ENCODE measurements around the gene MIA. TPM values are rescaled to one million over a fixed set of nuclear protein-coding genes. Genes with fewer than 3 reads are reported as not detected.
"Not testable (repeated sequence)": the region's sequence is repeated elsewhere in the genome, so short reads cannot be mapped to it uniquely, and the experiment has no call there.

MIA gene
- total RNA-seq, 1 experiment from 2014 or later: 0.75 TPM

- peaks cover 75% of the 10 kb centered on the region for H3K36me3 ChIP-seq (ENCODE audit: insufficient read depth, low read length, poor library complexity, severe bottlenecking)
- CTCF ChIA-PET: interaction anchor here (1.0 kb wide), 1 partner anchor 9 kb away, joined by 5 read pairs; no protein-coding TSS in a partner anchor
- H3K27me3 ChIP-seq (replicated peaks; ENCODE audit: insufficient read depth, low read depth, low read length, poor library complexity): no peaks in the 10 kb centered on the region
- H3K4me1 ChIP-seq (ENCODE audit: insufficient read depth, low read length, poor library complexity, severe bottlenecking): no peaks in the 10 kb centered on the region
- H3K4me3 ChIP-seq (ENCODE audit: low read depth, low read length, poor library complexity, severe bottlenecking): no peak overlapping the region
- no TSS peak for BruUV-seq (replicated peaks)
- no peaks in the 10 kb centered on the region for H3K9me3 ChIP-seq (ENCODE audit: low read depth, low read length, poor library complexity, severe bottlenecking)
- TF ChIP-seq CTCF (conservative IDR thresholded peaks at IDR 0.05; ENCODE audit: low read depth, low read length) (no peak), EZH2 (IDR thresholded peaks at IDR 0.05; ENCODE audit: borderline replicate concordance, low read depth, low read length, poor library complexity, severe bottlenecking) (no peak)
- DNase-seq (ENCODE audit: low spot score): no peak
- POLR2A ChIA-PET (ENCODE audit: low non-redundant PET): no interaction called here
- no peak overlapping the region for H3K27ac ChIP-seq (ENCODE audit: low read depth, low read length, poor library complexity, severe bottlenecking)
- intact Hi-C loops (cut with micrococcal nuclease; ENCODE audit: unreplicated experiment): no loop called here
Observed at GRCh38 chr19:40763526-40763925, 11.8 kb upstream of the MIA start.

GRCh38 chr19:40763963-40764362 is 11.4 kb upstream of the MIA start:
- no peaks in the 10 kb centered on the region for H3K27me3 ChIP-seq (replicated peaks; ENCODE audit: insufficient read depth, low read depth, low read length, poor library complexity)
- CTCF ChIA-PET: no interaction called here
- H3K9me3 ChIP-seq (ENCODE audit: low read depth, low read length, poor library complexity, severe bottlenecking): no peaks in the 10 kb centered on the region
- H3K4me1 ChIP-seq (ENCODE audit: insufficient read depth, low read length, poor library complexity, severe bottlenecking): no peaks in the 10 kb centered on the region
- H3K36me3 ChIP-seq (ENCODE audit: insufficient read depth, low read length, poor library complexity, severe bottlenecking): peaks cover 72% of the 10 kb centered on the region
- intact Hi-C loops (cut with micrococcal nuclease; ENCODE audit: unreplicated experiment): no loop called here
- POLR2A ChIA-PET (ENCODE audit: low non-redundant PET): no interaction called here
- no peak for TF ChIP-seq CTCF (conservative IDR thresholded peaks at IDR 0.05; ENCODE audit: low read depth, low read length)
- no peak for TF ChIP-seq EZH2 (IDR thresholded peaks at IDR 0.05; ENCODE audit: borderline replicate concordance, low read depth, low read length, poor library complexity, severe bottlenecking)
- no peak for DNase-seq (ENCODE audit: low spot score)
- H3K4me3 ChIP-seq (ENCODE audit: low read depth, low read length, poor library complexity, severe bottlenecking): no peak overlapping the region
- H3K27ac ChIP-seq (ENCODE audit: low read depth, low read length, poor library complexity, severe bottlenecking): no peak overlapping the region
- no TSS peak for BruUV-seq (replicated peaks)

GRCh38 chr19:40766385-40766784 is 8.9 kb upstream of the MIA start:
- H3K27me3 ChIP-seq (replicated peaks; ENCODE audit: insufficient read depth, low read depth, low read length, poor library complexity); H3K9me3 ChIP-seq (ENCODE audit: low read depth, low read length, poor library complexity, severe bottlenecking); BruUV-seq (replicated peaks); intact Hi-C loops (cut with micrococcal nuclease; ENCODE audit: unreplicated experiment); POLR2A ChIA-PET (ENCODE audit: low non-redundant PET); CTCF ChIA-PET; H3K27ac ChIP-seq (ENCODE audit: low read depth, low read length, poor library complexity, severe bottlenecking); DNase-seq (ENCODE audit: low spot score); H3K4me1 ChIP-seq (ENCODE audit: insufficient read depth, low read length, poor library complexity, severe bottlenecking); H3K4me3 ChIP-seq (ENCODE audit: low read depth, low read length, poor library complexity, severe bottlenecking): not testable (repeated sequence)
- peaks cover 48% of the 10 kb centered on the region for H3K36me3 ChIP-seq (ENCODE audit: insufficient read depth, low read length, poor library complexity, severe bottlenecking)

GRCh38 chr19:40768869-40769268 is 6.5 kb upstream of the MIA start:
- Histone ChIP-seq H3K27me3 (replicated peaks; ENCODE audit: insufficient read depth, low read depth, low read length, poor library complexity) (no peaks in the 10 kb centered on the region), H3K9me3 (ENCODE audit: low read depth, low read length, poor library complexity, severe bottlenecking) (no peaks in the 10 kb centered on the region), H3K27ac (ENCODE audit: low read depth, low read length, poor library complexity, severe bottlenecking) (no peak overlapping the region), H3K4me3 (ENCODE audit: low read depth, low read length, poor library complexity, severe bottlenecking) (no peak overlapping the region), H3K4me1 (ENCODE audit: insufficient read depth, low read length, poor library complexity, severe bottlenecking) (no peaks in the 10 kb centered on the region), H3K36me3 (ENCODE audit: insufficient read depth, low read length, poor library complexity, severe bottlenecking) (peaks cover 23% of the 10 kb centered on the region)
- no TSS peak for BruUV-seq (replicated peaks)
- CTCF ChIA-PET: no interaction called here
- TF ChIP-seq CTCF (conservative IDR thresholded peaks at IDR 0.05; ENCODE audit: low read depth, low read length) (no peak), EZH2 (IDR thresholded peaks at IDR 0.05; ENCODE audit: borderline replicate concordance, low read depth, low read length, poor library complexity, severe bottlenecking) (no peak)
- POLR2A ChIA-PET (ENCODE audit: low non-redundant PET): no interaction called here
- intact Hi-C loops (cut with micrococcal nuclease; ENCODE audit: unreplicated experiment): no loop called here
- no peak for DNase-seq (ENCODE audit: low spot score)

- BruUV-seq (replicated peaks); H3K4me3 ChIP-seq (ENCODE audit: low read depth, low read length, poor library complexity, severe bottlenecking); POLR2A ChIA-PET (ENCODE audit: low non-redundant PET); CTCF ChIA-PET; H3K36me3 ChIP-seq (ENCODE audit: insufficient read depth, low read length, poor library complexity, severe bottlenecking); H3K9me3 ChIP-seq (ENCODE audit: low read depth, low read length, poor library complexity, severe bottlenecking); H3K27me3 ChIP-seq (replicated peaks; ENCODE audit: insufficient read depth, low read depth, low read length, poor library complexity); H3K27ac ChIP-seq (ENCODE audit: low read depth, low read length, poor library complexity, severe bottlenecking); H3K4me1 ChIP-seq (ENCODE audit: insufficient read depth, low read length, poor library complexity, severe bottlenecking); intact Hi-C loops (cut with micrococcal nuclease; ENCODE audit: unreplicated experiment): not testable (repeated sequence)
- peak; percentile 36 for DNase-seq (ENCODE audit: low spot score)
Observed at GRCh38 chr19:40771101-40771862, 4.0 kb upstream of the MIA start.
